ENCODE measurements around the gene PDHB. TPM values are rescaled to one million over a fixed set of nuclear protein-coding genes. Genes with fewer than 3 reads are reported as not detected.
"Not testable (repeated sequence)": the region's sequence is repeated elsewhere in the genome, so short reads cannot be mapped to it uniquely, and the experiment has no call there.

The PDHB gene
- total RNA-seq, 1 donor from 2014 or later, result 55.9 TPM

- DNase-seq (ENCODE audit: low spot score) (no peak), ATAC-seq (no peak)
- intact Hi-C loops (cut with DNase I), result no loop called here
Measured at GRCh38 chr3:58441514-58442450, 8.2 kb upstream of the PDHB start.

- intact Hi-C loops (cut with DNase I); ATAC-seq; DNase-seq (ENCODE audit: low spot score): not testable (repeated sequence)
Measured at GRCh38 chr3:58440996-58441355, 7.3 kb upstream of the PDHB start.

GRCh38 chr3:58437276-58437675, 3.6 kb upstream of the PDHB start:
- DNase-seq (ENCODE audit: low spot score); ATAC-seq; intact Hi-C loops (cut with DNase I): not testable (repeated sequence)

GRCh38 chr3:58434990-58435389, 1.4 kb upstream of the PDHB start:
- no peak for DNase-seq (ENCODE audit: low spot score)
- no peak for ATAC-seq
- intact Hi-C loops (cut with DNase I), result no loop called here

GRCh38 chr3:58434511-58434910, 879 bp upstream of the PDHB start:
- DNase-seq (ENCODE audit: low spot score) (no peak), ATAC-seq (no peak)
- intact Hi-C loops (cut with DNase I), result no loop called here

- DNase-seq (ENCODE audit: low spot score) (no peak), ATAC-seq (peak; percentile 9)
- intact Hi-C loops (cut with DNase I), result no loop called here
Measured at GRCh38 chr3:58434168-58434504, 504 bp upstream of the PDHB start.

- intact Hi-C loops (cut with DNase I), result no loop called here
- DNase-seq (ENCODE audit: low spot score) (no peak), ATAC-seq (no peak)
Measured at GRCh38 chr3:58432905-58433304, 727 bp downstream of the PDHB start.

GRCh38 chr3:58429657-58430056, 4.0 kb downstream of the PDHB start:
- DNase-seq (ENCODE audit: low spot score), result no peak
- no peak for ATAC-seq
- intact Hi-C loops (cut with DNase I), result no loop called here

- DNase-seq (ENCODE audit: low spot score) (no peak), ATAC-seq (no peak)
- intact Hi-C loops (cut with DNase I), result no loop called here
Measured at GRCh38 chr3:58427661-58428361, 5.8 kb downstream of the PDHB start.

- ATAC-seq, result no peak
- DNase-seq (ENCODE audit: low spot score), result no peak
- intact Hi-C loops (cut with DNase I), result no loop called here
Measured at GRCh38 chr3:58425782-58426181, 7.8 kb downstream of the PDHB start.

GRCh38 chr3:58424613-58425012, 9.0 kb downstream of the PDHB start:
- no peak for DNase-seq (ENCODE audit: low spot score)
- intact Hi-C loops (cut with DNase I), result no loop called here
- ATAC-seq, result no peak

GRCh38 chr3:58422756-58423325, 10.8 kb downstream of the PDHB start:
- ATAC-seq (no peak), DNase-seq (ENCODE audit: low spot score) (no peak)
- intact Hi-C loops (cut with DNase I), result no loop called here

- DNase-seq (ENCODE audit: low spot score) (no peak), ATAC-seq (no peak)
- intact Hi-C loops (cut with DNase I), result no loop called here
Measured at GRCh38 chr3:58421004-58421403, 12.6 kb downstream of the PDHB start.

GRCh38 chr3:58419780-58420507, 13.7 kb downstream of the PDHB start:
- ATAC-seq (peak; percentile 90), DNase-seq (ENCODE audit: low spot score) (no peak)
- intact Hi-C loops (cut with DNase I), result loop anchor here (10.0 kb wide), 1 partner anchor 95 kb away; no protein-coding TSS in a partner anchor

GRCh38 chr3:58418227-58418626, 15.4 kb downstream of the PDHB start:
- no peak for DNase-seq (ENCODE audit: low spot score)
- intact Hi-C loops (cut with DNase I), result loop anchor here (10.0 kb wide), 1 partner anchor 93 kb away; no protein-coding TSS in a partner anchor
- ATAC-seq, result no peak

- intact Hi-C loops (cut with DNase I), result loop anchor here (10.0 kb wide), 1 partner anchor 92 kb away; no protein-coding TSS in a partner anchor
- DNase-seq (ENCODE audit: low spot score) (no peak), ATAC-seq (no peak)
Measured at GRCh38 chr3:58417075-58417474, 16.6 kb downstream of the PDHB start.

- DNase-seq (ENCODE audit: low spot score), result no peak
- ATAC-seq, result no peak
- intact Hi-C loops (cut with DNase I), result loop anchor here (10.0 kb wide), 1 partner anchor 91 kb away; no protein-coding TSS in a partner anchor
Measured at GRCh38 chr3:58416191-58416590, 17.4 kb downstream of the PDHB start.

GRCh38 chr3:58414538-58415197, 19.0 kb downstream of the PDHB start:
- ATAC-seq (peak; percentile 70), DNase-seq (ENCODE audit: low spot score) (no peak)
- intact Hi-C loops (cut with DNase I), result loop anchor here (10.0 kb wide), 1 partner anchor 90 kb away; no protein-coding TSS in a partner anchor
